GM12878 (cell line): Measurements from ENCODE around the gene AMER2. TPM values are rescaled to one million over a fixed set of nuclear protein-coding genes. Genes with fewer than 3 reads are reported as not detected.

ENCODE experiments used
- ATAC-seq: fragments of 200-7000 bp; cut with Tn5 transposase; 3 replicates; pipeline ENCODE4 v1.9.1; 2020; ENCODE audit warnings: mild to moderate bottlenecking, moderate library complexity
- BruUV-seq: library from RNA; stranded (reverse); fragments of 400-500 nt; replicated peaks from 2 replicates; lab custom pipeline; 2021; lab: Mats Ljungman, UMichigan
- CTCF ChIA-PET: fragments of 300-600 bp; sonication (Branson Sonifier 250); formaldehyde crosslinking; extraction: SDS; loops from one replicate; lab custom pipeline; 2021; ENCODE audit warnings: inconsistent platforms; lab: Yijun Ruan, JAX
- POLR2A ChIA-PET: fragments of 350-600 bp; formaldehyde crosslinking; extraction: SDS; loops from one replicate; lab custom pipeline; 2021; ENCODE audit warnings: inconsistent platforms; lab: Charles Lee
- RAD21 ChIA-PET: fragments of 300-600 bp; sonication (Branson Sonifier 250); formaldehyde crosslinking; loops from one replicate; lab custom pipeline; 2023; ENCODE audit warnings: antibody characterized with exemption; ENCODE audit not compliant: unreplicated experiment; lab: Charles Lee
- SMC1A ChIA-PET: fragments of 300-600 bp; sonication (Branson Sonifier 250); formaldehyde crosslinking; loops from one replicate; lab custom pipeline; 2023; ENCODE audit not compliant: unreplicated experiment, uncharacterized antibody; lab: Charles Lee
- DNase-seq: peaks from one replicate; pipeline ENCODE4 v3.0.0-alpha.2; 2011; ENCODE audit warnings: low read depth, low spot score
- FAIRE-seq: peaks from 3 replicates; lab custom pipeline; 2011; peaks lifted over from hg19 to GRCh38; lab: Jason Lieb, UNC
- H2AFZ ChIP-seq: 2 replicates; pipeline ENCODE4 v1.6.0; 2011; ENCODE audit warnings: low read depth, low read length, control low read depth; ENCODE audit not compliant: control insufficient read depth
- H3K27ac ChIP-seq: 2 replicates; pipeline ENCODE4 v1.5.1; 2011; ENCODE audit warnings: control low read depth; ENCODE audit not compliant: control insufficient read depth, insufficient read depth
- H3K27me3 ChIP-seq, 2 experiments: replicated peaks in 1 of 2; 2 replicates each; pipeline versions ENCODE4 v1.6.0 to v1.6.1; 2011; ENCODE audit warnings: low read length in 1 of 2; ENCODE audit not compliant: control insufficient read depth in 2 of 2, insufficient read depth in 2 of 2
- H3K36me3 ChIP-seq, 2 experiments: 2 replicates each; pipeline ENCODE4 v1.5.1; 2011; ENCODE audit warnings: low read length in 1 of 2; ENCODE audit not compliant: control insufficient read depth in 2 of 2, insufficient read depth in 2 of 2
- H3K4me1 ChIP-seq: 2 replicates; pipeline ENCODE4 v1.6.1; 2011; ENCODE audit warnings: mild to moderate bottlenecking, low read length, moderate library complexity, mixed read lengths; ENCODE audit not compliant: control insufficient read depth, insufficient read depth
- H3K4me2 ChIP-seq: 2 replicates; pipeline ENCODE4 v1.6.0; 2011; ENCODE audit warnings: control low read depth; ENCODE audit not compliant: control insufficient read depth, insufficient read depth
- H3K4me3 ChIP-seq: fragments of 200-600 bp; sonication (generic); 2 replicates; pipeline ENCODE4 v1.5.1; 2016
- H3K79me2 ChIP-seq: 2 replicates; pipeline ENCODE4 v1.6.0; 2011; ENCODE audit warnings: low read length; ENCODE audit not compliant: control insufficient read depth, insufficient read depth
- H3K9ac ChIP-seq: 2 replicates; pipeline ENCODE4 v1.8.0; 2011; ENCODE audit warnings: low read length, control low read depth, mixed read lengths; ENCODE audit not compliant: control insufficient read depth, insufficient read depth
- H3K9me3 ChIP-seq: replicated peaks from 3 replicates; pipeline ENCODE4 v1.5.1; 2011; ENCODE audit warnings: mild to moderate bottlenecking, low read length; ENCODE audit not compliant: control insufficient read depth, insufficient read depth
- H4K20me1 ChIP-seq: 2 replicates; pipeline ENCODE4 v1.6.0; 2011; ENCODE audit not compliant: control insufficient read depth, insufficient read depth
- BHLHE40 ChIP-seq, 2 experiments: fragments of 450-650 bp in 1 of 2; IDR thresholded peaks; 2 replicates each; pipeline ENCODE4 v1.6.1; 2011 to 2017; ENCODE audit warnings: low read depth in 2 of 2, borderline replicate concordance in 1 of 2, improper control_type of control experiment in 1 of 2, low read length in 1 of 2, mild to moderate bottlenecking in 1 of 2
- CBX3 ChIP-seq: fragments of 200-600 bp; sonication (generic); IDR thresholded peaks from 2 replicates; pipeline ENCODE4 v1.6.1; 2016; ENCODE audit warnings: low read depth, borderline replicate concordance
- CREM ChIP-seq: IDR thresholded peaks from 2 replicates; pipeline ENCODE4 v1.6.1; 2014; ENCODE audit warnings: antibody characterized with exemption, low read depth
- FOXK2 ChIP-seq: fragments of 450-650 bp; IDR thresholded peaks from 2 replicates; pipeline ENCODE4 v1.6.1; 2017; ENCODE audit warnings: mild to moderate bottlenecking, moderate library complexity
- HDAC6 ChIP-seq: fragments of 200-600 bp; sonication (generic); IDR thresholded peaks from one replicate; pipeline ENCODE4 v1.8.0; 2017; ENCODE audit warnings: antibody characterized with exemption; ENCODE audit not compliant: unreplicated experiment
- KDM1A ChIP-seq: fragments of 200-600 bp; sonication (generic); IDR thresholded peaks from 2 replicates; pipeline ENCODE4 v1.6.1; 2016; ENCODE audit warnings: borderline replicate concordance
- RFX5 ChIP-seq: IDR thresholded peaks from 2 replicates; pipeline ENCODE4 v1.6.1; 2011; ENCODE audit warnings: low read depth, low read length, improper control_type of control experiment
- SIN3A ChIP-seq: IDR thresholded peaks from 2 replicates; pipeline ENCODE4 v1.6.1; 2012; ENCODE audit warnings: low read depth, low read length, improper control_type of control experiment
- SMC3 ChIP-seq: IDR thresholded peaks from 2 replicates; pipeline ENCODE4 v1.6.1; 2011; ENCODE audit warnings: low read length, improper control_type of control experiment, borderline replicate concordance
- SP1 ChIP-seq: IDR thresholded peaks from one replicate; pipeline ENCODE4 v1.6.1; 2011; ENCODE audit warnings: low read depth, low read length
- SPI1 ChIP-seq: IDR thresholded peaks from 2 replicates; pipeline ENCODE4 v1.6.1; 2011; ENCODE audit warnings: low read depth, mild to moderate bottlenecking, low read length, moderate library complexity, borderline replicate concordance; ENCODE audit not compliant: insufficient read depth
- STAT1 ChIP-seq: fragments of 450-650 bp; conservative IDR thresholded peaks from 2 replicates; pipeline ENCODE4 v1.6.1; 2014; ENCODE audit warnings: antibody characterized with exemption, mild to moderate bottlenecking
- TCF7 ChIP-seq: IDR thresholded peaks from 2 replicates; pipeline ENCODE4 v1.6.1; 2014; ENCODE audit warnings: antibody characterized with exemption, borderline replicate concordance
- ZBTB11 ChIP-seq: fragments of 450-650 bp; formaldehyde crosslinking; IDR thresholded peaks from 2 replicates; pipeline ENCODE4 v1.5.0; 2022; ENCODE audit warnings: mild to moderate bottlenecking, missing genetic modification characterization
- ZNF207 ChIP-seq: fragments of 450-650 bp; IDR thresholded peaks from 2 replicates; pipeline ENCODE4 v1.6.1; 2014; ENCODE audit warnings: antibody characterized with exemption, mild to moderate bottlenecking, borderline replicate concordance
- ZNF217 ChIP-seq: fragments of 450-650 bp; IDR thresholded peaks from 2 replicates; pipeline ENCODE4 v1.6.1; 2017; ENCODE audit warnings: antibody characterized with exemption, mild to moderate bottlenecking
- WGBS: methylation state at CpG from one replicate; pipeline ENCODE4 v1.1.6; 2016; ENCODE audit warnings: low lambda C conversion rate; ENCODE audit not compliant: insufficient replicate concordance, insufficient coverage; ENCODE audit errors: missing lambda C conversion rate; 5-methylcytosine and 5-hydroxymethylcytosine counted together
- in situ Hi-C: fragments of 300-500 bp; cut with MboI; formaldehyde crosslinking; loops from 9 replicates; pipeline ENCODE4 v1.14.3; 2018; ENCODE audit warnings: mixed read lengths
- intact Hi-C: fragments of 100-400 bp; cut with micrococcal nuclease; formaldehyde crosslinking; loops from one replicate; pipeline ENCODE4 v1.14.2; 2022; ENCODE audit not compliant: unreplicated experiment
- polyA plus RNA-seq, 11 experiments: library from polyadenylated mRNA; depleted of rRNA in 4 of 11; unstranded in 6 of 11; stranded (reverse) in 5 of 11; fragments of >200 nt; fragmentation: Nextera tagmentation in 4 of 11; fragmentation: Illumina TruSeq in 1 of 11; extraction: Ambion mirVana in 4 of 11; extraction: Trizol in 1 of 11; gene quantifications; 1 replicate in 1 of 11; 2 replicates in 10 of 11; pipeline versions ENCODE4 v1.2.1 to v1.2.3, GENCODE V29; 2011 to 2016; ENCODE audit warnings: inconsistent platforms in 2 of 11, missing spikeins in 2 of 11, low read depth in 1 of 11
- total RNA-seq, 4 experiments: library from RNA; depleted of rRNA in 3 of 4; stranded (reverse); fragments of >200 nt in 3 of 4; fragmentation: Illumina TruSeq in 1 of 4; extraction: Trizol in 1 of 4; gene quantifications; 2 replicates each; pipeline versions ENCODE4 v1.2.1 to v1.2.3, GENCODE V29; 2013 to 2021
- TF ChIP-seq, protein P1 (sequence below): fragments of 450-650 bp; IDR thresholded peaks from 2 replicates; pipeline ENCODE4 v1.6.1; 2017; ENCODE audit warnings: mild to moderate bottlenecking, moderate library complexity

AMER2 gene
- total and polyA plus RNA-seq, 10 of the 15 experiments (the other 5 are each of a cell fraction or from before 2014, with no cell fraction given), result 0.01 to 0.34 (median 0.21) TPM

GRCh38 chr13:25213715-25214114, 41.6 kb upstream of the AMER2 start:
- 92% methylated on average over 2 of the region's 2 CpGs for WGBS
- RAD21 ChIA-PET, result no interaction called here
- SMC1A ChIA-PET, result interaction anchor here (0.9 kb wide), 1 partner anchor 27 kb away, joined by 3 read pairs; no protein-coding TSS in a partner anchor
- Histone ChIP-seq H3K36me3 (no peaks in the 10 kb centered on the region), H3K9me3 (no peaks in the 10 kb centered on the region), H2AFZ (no peak overlapping the region), H3K9ac (no peak overlapping the region), H3K27me3 (no peaks in the 10 kb centered on the region), H3K4me3 (no peak overlapping the region), H3K79me2 (no peaks in the 10 kb centered on the region), H3K4me1 (no peaks in the 10 kb centered on the region), H3K27ac (no peak overlapping the region), H3K4me2 (no peak overlapping the region), H4K20me1 (no peaks in the 10 kb centered on the region)
- TF ChIP-seq TCF7 (no peak), BHLHE40 (IDR thresholded peaks at IDR 0.05; ENCODE audit: borderline replicate concordance in 1 of 2, low read depth in 2 of 2, low read length in 1 of 2) (no peak), STAT1 (no peak), SIN3A (no peak), ZNF207 (no peak), CREM (no peak), HDAC6 (no peak), SPI1 (no peak), FOXK2 (no peak), ZNF217 (no peak), RFX5 (no peak), SP1 (no peak), SMC3 (no peak), ZBTB11 (CRISPR knock-in tag) (no peak), CBX3 (no peak), KDM1A (no peak)
- TF ChIP-seq, protein P1, sequence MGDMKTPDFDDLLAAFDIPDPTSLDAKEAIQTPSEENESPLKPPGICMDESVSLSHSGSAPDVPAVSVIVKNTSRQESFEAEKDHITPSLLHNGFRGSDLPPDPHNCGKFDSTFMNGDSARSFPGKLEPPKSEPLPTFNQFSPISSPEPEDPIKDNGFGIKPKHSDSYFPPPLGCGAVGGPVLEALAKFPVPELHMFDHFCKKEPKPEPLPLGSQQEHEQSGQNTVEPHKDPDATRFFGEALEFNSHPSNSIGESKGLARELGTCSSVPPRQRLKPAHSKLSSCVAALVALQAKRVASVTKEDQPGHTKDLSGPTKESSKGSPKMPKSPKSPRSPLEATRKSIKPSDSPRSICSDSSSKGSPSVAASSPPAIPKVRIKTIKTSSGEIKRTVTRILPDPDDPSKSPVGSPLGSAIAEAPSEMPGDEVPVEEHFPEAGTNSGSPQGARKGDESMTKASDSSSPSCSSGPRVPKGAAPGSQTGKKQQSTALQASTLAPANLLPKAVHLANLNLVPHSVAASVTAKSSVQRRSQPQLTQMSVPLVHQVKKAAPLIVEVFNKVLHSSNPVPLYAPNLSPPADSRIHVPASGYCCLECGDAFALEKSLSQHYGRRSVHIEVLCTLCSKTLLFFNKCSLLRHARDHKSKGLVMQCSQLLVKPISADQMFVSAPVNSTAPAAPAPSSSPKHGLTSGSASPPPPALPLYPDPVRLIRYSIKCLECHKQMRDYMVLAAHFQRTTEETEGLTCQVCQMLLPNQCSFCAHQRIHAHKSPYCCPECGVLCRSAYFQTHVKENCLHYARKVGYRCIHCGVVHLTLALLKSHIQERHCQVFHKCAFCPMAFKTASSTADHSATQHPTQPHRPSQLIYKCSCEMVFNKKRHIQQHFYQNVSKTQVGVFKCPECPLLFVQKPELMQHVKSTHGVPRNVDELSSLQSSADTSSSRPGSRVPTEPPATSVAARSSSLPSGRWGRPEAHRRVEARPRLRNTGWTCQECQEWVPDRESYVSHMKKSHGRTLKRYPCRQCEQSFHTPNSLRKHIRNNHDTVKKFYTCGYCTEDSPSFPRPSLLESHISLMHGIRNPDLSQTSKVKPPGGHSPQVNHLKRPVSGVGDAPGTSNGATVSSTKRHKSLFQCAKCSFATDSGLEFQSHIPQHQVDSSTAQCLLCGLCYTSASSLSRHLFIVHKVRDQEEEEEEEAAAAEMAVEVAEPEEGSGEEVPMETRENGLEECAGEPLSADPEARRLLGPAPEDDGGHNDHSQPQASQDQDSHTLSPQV, result no peak
- DNase-seq, result no peak
- FAIRE-seq, result no peak
- CTCF ChIA-PET, result interaction anchor here (0.8 kb wide), 1 partner anchor 35 kb away, joined by 3 read pairs; no protein-coding TSS in a partner anchor
- POLR2A ChIA-PET, result no interaction called here
- ATAC-seq, result no peak
- in situ Hi-C loops, result no loop called here
- no TSS peak for BruUV-seq
- intact Hi-C loops, result no loop called here
